ENCODE results near the gene RPS6KA6.

Gene RPS6KA6

DNA sequence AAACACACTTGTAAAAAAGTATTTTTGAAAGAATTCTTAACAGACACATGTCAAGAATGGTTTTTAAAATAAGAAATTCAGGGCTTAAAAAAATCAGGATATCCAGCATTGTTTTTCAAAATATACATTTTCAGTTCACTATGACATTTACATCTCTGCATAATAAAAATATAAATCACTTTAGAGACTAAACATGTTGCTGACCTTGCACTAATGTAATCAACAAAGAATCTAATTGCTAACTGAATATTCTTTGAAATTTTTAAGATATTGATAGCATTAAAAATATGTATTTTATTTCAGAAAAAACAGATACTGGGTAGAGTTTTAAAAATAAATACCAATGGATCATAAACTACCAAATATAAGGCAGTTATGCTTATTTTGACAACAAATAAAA lies 26.4 kb downstream of the RPS6KA6 start:
- DNase-seq, result no peak

DNA sequence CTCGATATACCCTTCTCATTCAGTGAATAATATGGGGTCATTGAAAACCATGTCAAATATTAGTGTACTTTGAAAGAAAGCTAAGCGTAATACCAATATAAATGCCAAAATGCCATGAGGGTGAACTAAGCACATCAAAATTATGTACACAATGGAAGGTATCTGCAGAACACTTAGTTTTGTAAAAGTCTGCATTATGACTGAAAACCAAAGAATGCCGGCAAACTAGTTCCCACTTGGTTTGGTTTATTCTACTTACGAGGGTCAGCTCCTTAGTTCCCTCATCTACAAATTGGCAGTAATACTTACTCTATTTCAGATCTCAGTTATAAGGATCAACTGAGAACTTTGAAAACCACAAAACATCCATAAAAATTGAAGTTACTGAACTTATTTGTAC lies 27.3 kb downstream of the RPS6KA6 start:
- no peak for DNase-seq

DNA sequence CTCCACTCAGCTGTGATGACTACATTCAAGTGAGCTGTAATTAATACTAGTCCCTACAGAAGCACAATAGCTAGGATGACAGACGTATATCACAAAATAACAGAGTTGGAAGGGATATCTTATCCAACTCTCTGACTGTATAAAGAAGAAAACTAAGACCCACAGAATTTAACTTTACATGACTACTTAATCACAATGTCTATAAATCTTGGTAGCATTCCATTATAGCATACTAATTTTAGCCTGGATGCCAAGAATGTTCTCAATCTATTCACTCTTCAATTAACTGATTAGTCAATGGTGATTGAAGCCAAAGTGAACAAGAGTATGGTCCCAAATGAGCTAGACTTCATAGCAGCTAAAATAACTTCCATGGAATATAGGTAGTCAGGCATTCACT lies 31.2 kb downstream of the RPS6KA6 start:
- no peak for DNase-seq

DNA sequence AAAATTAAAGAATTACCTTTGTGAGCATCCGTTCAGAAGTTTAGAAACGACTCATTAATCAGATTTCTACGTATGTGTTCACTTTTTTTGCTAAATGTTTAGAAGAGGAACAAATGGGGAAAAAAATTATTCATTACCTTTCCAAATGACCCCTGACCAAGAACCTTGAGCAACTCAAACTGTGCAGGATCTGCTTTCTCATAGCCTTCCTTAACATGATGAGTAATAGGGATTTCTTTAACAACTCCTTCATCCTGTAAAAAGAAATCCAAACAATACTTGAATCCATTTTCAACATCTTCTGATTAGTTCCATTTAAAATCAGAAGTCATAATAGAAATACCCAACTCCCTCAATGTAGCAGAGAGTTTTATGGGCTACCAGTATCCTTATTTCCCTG lies 32.1 kb downstream of the RPS6KA6 start:
- DNase-seq, result no peak

DNA sequence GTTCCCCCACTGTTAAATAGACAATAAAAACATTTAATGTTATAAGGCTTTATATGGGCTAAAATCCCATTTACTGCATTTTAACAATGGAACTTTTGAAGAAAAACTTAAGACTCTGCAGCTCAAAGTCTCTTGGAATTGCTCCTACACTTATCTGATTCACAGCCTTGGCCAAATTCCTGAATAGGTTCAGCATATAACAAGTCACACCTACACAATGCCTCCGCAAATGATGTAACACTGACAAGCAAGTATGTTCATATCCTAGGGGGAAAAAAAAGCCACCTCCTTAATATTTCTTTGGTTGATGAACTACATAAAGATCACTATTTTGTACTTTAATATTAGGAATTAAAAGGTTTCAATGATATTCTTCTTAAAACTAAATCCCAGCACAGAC lies 34.5 kb downstream of the RPS6KA6 start:
- DNase-seq, result no peak

DNA sequence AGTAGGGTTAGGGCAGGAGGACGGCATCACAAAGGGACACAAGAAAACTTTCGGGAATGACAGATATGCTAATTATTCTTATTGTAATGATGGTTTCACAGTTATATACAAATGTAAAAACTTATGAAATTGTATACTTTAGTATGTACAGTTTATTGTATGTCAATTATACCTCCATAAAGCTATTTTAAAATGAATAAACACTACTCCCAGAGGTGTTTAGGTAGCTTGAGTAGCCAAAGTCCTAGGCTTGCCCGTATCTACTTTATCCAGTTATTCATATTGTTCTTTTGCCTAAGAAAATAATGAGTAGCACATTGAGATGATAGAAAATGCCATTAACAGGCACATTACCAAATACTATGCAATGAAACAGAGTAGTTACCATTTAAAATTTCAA lies 43.0 kb downstream of the RPS6KA6 start:
- no peak for DNase-seq

DNA sequence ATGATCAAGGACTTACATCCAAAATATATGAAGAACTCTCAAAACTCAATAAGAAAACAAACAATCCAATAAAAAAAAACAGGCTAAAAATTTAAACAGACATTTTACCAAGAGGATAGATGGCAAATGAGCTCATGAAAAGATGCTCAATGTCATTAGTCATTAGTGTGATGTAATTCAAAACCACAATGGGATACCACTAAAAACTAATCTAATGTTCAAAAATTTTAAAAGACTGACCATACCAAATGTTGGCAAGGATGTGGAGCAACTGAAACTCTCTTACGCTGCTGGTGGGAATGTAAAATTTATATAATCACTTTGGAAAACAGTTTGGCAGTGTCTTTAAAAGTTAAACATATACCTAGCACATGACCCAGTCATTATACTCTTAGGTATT lies 43.7 kb downstream of the RPS6KA6 start:
- DNase-seq, result no peak

DNA sequence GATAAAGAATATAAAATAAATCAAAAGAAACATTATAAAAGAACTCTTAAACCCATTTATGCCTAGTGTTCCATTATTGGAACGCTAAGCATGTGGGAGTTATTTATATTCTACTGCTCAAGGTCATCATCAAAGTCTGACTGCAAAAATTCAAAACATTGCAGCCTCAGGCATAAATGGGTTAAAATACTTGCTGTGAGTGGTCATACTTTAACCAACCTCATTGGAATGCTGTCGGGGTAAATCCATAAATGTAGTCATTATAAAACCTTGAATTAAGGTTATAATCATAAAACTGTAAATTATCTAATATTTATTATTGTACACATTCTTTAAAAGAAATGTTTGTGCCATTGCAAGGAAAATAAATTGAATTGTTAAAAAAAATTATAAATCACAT lies 55.0 kb downstream of the RPS6KA6 start:
- no peak for DNase-seq

DNA sequence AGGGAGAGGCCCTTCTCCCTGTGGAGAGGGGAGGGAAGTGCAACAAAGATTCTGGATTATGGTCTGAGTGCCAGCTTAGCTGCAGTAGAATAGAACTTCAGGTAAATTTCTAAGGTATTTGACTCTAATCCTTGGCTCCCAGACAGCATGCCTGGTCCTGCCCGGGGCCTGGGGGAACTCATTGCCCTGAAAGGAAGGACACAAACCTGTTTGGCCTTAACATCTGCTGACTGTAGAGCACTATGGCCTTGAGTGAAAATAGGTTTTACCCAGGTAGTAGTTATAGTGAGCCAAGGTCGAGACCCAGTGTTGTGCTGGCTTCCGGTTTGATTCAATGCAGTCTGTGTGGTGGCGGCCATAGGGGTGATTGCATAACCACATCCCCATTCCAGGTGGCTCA lies 64.4 kb downstream of the RPS6KA6 start:
- DNase-seq, result no peak

DNA sequence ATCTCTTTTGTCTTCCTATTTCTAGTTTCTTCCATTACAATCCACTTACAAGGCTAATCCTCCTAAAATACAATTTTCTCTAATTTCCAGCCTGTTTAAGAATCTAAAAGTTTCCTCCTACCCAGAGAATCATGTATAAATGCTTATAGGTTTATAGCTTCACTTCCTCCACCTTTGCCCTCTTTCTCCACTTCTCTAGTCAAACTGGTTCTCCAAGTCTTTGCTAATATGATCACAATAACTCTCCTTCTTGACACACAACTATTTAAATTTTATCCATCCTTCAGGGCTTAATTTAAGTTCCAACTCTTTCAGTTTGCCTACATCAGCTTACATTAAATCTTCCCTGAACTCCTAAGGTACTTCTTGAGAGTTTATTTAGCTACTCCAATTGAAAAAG lies 69.2 kb downstream of the RPS6KA6 start:
- DNase-seq, result no peak

DNA sequence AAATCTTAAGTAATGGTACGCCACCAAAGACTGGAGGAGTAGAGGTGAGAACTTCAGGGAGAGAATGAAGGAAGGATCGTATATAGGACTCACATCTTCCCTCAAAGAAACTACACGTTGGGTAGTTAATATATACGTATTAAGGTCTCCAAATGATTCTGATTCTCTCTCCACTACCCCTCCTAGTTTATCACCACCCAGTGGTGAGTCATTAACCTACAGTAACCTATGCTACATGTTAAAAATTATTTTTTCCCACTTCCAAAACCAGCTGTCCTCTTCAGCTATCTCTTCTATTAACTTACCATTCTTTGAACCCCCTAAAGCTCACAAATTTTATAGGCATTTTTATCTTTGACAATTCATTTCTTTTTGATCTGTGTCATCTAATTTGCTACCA lies 69.7 kb downstream of the RPS6KA6 start:
- no peak for DNase-seq

DNA sequence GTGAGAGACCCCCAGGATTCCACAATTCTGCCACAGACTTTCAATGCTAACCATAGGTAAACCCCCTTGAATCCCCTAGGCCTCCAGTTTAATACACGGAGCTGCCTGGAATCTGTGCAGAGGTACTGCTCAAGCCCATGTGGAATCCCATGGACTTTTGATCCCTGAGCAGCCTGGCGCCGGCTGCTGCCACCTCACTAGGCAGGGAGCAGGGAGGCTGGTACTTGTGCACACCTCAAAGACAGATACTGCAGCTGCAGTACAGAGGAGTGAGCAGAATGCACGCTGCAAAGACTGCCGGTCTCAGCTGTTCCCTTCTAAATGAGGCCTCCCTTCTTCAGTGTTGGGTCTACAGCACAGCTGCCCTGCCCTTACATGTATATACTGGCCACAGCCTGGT lies 79.4 kb downstream of the RPS6KA6 start:
- no peak for DNase-seq

DNA sequence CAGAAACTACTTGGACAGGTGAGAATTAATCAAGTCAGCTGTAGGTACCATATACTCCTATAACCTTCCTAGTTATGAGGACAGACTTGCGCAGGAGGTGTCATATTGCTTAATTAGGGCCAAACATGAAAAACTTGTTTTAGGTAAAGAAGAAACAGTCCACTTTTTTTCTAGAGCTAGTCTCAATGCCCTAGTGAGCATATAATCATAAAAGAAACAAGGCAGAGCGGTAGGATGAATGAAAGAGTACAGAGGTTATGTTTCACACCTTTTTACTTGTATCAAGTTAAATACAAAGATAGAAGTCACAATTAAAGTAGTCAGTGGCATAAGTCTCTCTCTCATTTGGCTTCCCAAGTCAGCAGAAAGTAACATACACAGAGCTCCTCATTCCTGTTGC lies 88.9 kb downstream of the RPS6KA6 start:
- DNase-seq, result no peak

DNA sequence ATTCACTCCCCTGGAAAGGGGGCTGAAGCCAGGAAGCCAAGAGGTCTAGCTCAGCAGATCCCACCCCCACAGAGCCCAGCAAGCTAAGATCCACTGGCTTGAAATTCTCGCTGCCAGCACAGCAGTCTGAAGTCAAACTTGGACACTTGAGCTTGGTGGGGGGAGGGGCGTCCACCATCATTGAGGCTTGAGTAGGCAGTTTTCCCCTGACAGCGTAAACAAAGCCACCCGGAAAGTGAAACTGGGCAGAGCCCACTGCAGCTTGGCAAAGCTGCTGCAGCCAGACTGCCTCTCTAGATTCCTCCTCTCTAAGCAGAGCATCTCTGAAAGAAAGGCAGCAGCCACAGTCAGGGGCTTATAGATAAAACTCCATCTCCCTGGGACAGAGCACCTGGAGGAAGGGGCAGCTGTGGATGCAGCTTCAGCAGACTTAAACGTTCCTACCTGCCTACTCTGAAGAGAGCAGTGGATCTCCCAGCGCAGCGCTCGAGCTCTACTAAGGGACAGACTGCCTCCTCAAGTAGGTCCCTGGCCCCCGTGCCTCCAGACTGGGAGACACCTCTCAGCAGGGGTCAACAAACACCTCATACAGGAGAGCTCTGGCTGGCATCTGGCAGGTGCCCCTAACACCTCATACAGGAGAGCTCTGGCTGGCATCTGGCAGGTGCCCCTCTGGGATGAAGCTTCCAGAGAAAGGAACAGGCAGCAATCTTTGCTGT lies 108.4 kb downstream of the RPS6KA6 start:
- DNase-seq, result peak; percentile 5

DNA sequence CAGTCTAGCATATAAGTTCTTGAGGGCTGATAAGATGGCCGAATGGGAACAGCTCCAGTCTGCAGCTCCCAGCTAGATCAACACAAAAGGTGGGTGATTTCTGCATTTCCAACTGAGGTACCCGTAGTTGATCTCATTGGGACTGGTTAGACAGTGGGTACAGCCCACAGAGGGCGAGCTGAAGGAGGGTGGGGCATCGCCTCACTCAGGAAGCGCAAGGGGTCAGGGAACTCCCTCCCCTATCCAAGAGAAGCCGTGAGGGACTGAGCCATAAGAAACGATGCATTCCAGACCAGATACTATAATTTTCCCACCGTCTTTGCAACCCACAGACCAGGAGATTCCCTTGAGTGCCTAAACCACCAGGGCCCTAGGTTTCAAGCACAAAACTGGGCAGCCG lies 109.0 kb downstream of the RPS6KA6 start:
- DNase-seq, result no peak

DNA sequence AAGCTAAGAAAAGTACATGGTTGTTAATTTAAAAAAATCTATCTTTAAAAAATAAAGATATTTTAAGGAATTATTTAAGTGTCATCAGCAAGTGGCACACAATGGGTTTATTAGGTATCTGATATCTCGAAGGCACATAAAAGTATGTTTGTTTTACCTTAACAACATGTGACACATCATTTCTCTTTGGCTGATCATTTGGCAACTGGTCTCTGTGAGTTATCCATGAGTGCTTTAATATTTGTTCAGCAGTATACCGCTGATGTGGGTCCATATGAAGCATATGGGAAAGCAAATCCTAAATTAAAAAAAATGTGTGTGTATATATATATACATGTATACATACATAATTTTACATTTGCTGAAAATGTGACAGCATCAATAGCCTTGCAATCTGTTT lies 123.2 kb downstream of the RPS6KA6 start:
- DNase-seq, result no peak

DNA sequence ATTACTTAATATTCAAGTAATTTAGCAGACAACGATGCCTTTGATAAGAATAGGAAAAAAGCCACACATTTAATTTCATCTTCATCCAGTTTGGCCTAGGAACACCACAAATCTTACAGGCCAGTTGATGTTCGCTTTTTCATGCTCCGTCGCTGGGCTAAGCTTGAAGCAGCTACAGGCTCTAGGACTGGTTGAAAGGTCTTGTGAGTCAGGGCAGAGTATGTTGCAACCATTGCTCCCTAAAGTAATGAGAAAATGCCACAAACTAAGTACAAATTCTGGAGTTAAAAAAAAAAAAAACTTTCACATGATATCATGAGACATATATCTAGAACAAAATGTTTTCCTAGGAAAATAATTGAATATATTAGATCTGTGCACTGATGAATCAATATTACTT lies 123.8 kb downstream of the RPS6KA6 start:
- no peak for DNase-seq

DNA sequence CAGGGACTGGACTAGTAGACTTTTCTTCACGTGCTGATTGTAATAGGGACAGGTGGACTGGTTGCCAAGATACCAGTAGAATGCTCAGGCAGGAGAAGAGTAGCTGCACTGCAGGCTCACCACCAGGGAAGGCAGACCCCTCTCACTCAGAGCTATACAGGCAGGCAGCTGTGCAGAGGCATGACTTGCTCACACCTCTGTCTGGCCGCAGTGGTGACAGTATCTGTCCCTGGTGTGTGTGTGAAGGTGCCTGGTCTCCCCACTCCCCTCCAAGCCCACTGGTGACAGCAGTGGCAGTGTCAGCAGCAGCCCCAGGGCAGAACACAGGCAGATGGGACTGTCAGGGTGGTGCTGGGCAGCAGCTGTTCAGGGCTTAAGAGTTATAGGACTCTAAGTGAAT lies 140.7 kb downstream of the RPS6KA6 start:
- DNase-seq, result peak; percentile 52

DNA sequence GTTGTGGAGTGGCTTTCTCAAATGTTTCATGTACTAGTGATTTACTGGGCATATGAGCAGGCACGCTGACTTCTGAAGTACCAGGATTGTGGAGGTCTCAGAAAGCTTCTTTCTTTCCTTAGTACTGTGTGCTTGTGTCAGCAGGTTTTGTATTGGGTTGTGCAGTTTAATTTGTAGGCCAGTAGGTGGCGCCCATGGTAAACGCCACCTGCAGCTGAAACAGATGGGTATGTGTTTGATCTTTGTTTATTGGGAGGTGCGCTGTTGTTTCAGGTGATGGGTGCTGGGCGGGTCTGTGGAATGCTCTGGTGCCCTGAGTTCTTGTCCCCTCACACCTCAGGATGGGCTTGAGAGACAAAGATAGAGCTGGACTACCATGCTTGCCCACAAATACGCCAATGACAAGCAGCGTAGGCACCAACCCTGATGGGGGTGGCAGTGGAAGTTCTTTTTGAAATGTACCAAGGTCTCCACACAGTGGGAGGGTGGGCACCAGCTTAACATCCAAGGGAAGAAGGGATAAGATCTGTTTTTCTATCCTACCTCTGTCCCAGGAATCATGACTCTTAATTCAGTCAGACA lies 141.5 kb downstream of the RPS6KA6 start:
- DNase-seq, result peak; percentile 58

DNA sequence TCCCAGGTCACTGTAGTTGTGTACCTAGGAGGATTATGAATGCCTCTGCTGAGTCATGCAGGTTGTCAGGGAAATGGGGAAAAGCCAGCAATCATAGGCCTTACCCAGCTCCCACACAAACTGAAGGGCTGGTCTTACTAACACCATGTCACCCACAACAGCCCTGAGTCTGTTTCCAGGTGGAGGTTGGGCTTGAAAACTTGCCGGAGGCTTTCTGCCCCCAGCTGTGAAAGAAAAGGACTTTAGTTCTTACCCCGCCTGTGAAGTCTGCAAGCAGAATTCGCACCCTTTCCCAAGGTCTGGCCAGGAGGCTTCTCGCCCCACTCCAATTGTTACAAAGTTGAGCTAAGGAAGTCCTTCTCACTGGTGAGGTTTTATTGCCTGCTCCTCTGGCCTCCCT lies 143.9 kb downstream of the RPS6KA6 start:
- DNase-seq, result no peak
